Mesenchymal stem cell (in vitro differentiated cells and primary cell): ENCODE results near the gene CCDC106.

ENCODE experiments used
- DNase-seq: peaks from one replicate; pipeline ENCODE4 v3.0.0-alpha.2; 2013
- H2AFZ ChIP-seq: one replicate; pipeline ENCODE4 v1.6.1; 2013; ENCODE audit warnings: low read depth, mild to moderate bottlenecking, control low read depth, inconsistent platforms, low read length, moderate library complexity
- H2AK5ac ChIP-seq: 2 replicates; pipeline ENCODE4 v1.6.1; 2013; ENCODE audit warnings: low read length, moderate library complexity, mild to moderate bottlenecking, inconsistent platforms; ENCODE audit not compliant: severe bottlenecking
- H2BK120ac ChIP-seq: one replicate; pipeline ENCODE4 v1.6.1; 2013; ENCODE audit warnings: low read depth, mild to moderate bottlenecking, inconsistent platforms, low read length, moderate library complexity
- H2BK12ac ChIP-seq, 2 experiments: one replicate each; pipeline ENCODE4 v1.6.1; 2013; ENCODE audit warnings: inconsistent platforms in 2 of 2, low read length in 2 of 2, mild to moderate bottlenecking in 2 of 2, moderate library complexity in 2 of 2, control low read depth in 1 of 2
- H2BK15ac ChIP-seq: one replicate; pipeline ENCODE4 v1.6.1; 2013; ENCODE audit warnings: mild to moderate bottlenecking, low read depth, inconsistent platforms; ENCODE audit not compliant: poor library complexity, severe bottlenecking
- H2BK5ac ChIP-seq: 2 replicates; pipeline ENCODE4 v1.6.1; 2013; ENCODE audit warnings: low read depth, mild to moderate bottlenecking, low read length, control low read depth, inconsistent platforms; ENCODE audit not compliant: poor library complexity, severe bottlenecking
- H3K14ac ChIP-seq, 2 experiments: one replicate each; pipeline ENCODE4 v1.6.1; 2013; ENCODE audit warnings: inconsistent platforms in 2 of 2, low read length in 2 of 2, control low read depth in 1 of 2, mild to moderate bottlenecking in 1 of 2, moderate library complexity in 1 of 2
- H3K18ac ChIP-seq, 2 experiments: one replicate each; pipeline ENCODE4 v1.6.1; 2013; ENCODE audit warnings: inconsistent platforms in 2 of 2, low read length in 2 of 2, control low read depth in 1 of 2, low read depth in 1 of 2, mild to moderate bottlenecking in 1 of 2
- H3K23ac ChIP-seq, 2 experiments: one replicate each; pipeline ENCODE4 v1.6.1; 2013; ENCODE audit warnings: inconsistent platforms in 2 of 2, low read length in 2 of 2, mild to moderate bottlenecking in 2 of 2, moderate library complexity in 2 of 2, control low read depth in 1 of 2
- H3K27ac ChIP-seq: 2 replicates; pipeline ENCODE4 v1.5.1; 2013; ENCODE audit warnings: mild to moderate bottlenecking, moderate library complexity, low read length, control low read depth, inconsistent platforms; ENCODE audit not compliant: poor library complexity, severe bottlenecking
- H3K27me3 ChIP-seq, 2 experiments: 2 replicates each; pipeline versions ENCODE4 v1.6.1 to v1.7.0; 2013; ENCODE audit warnings: low read length in 2 of 2, mild to moderate bottlenecking in 2 of 2, moderate library complexity in 2 of 2, control low read depth in 1 of 2, inconsistent platforms in 1 of 2; ENCODE audit not compliant: control insufficient read depth in 1 of 2, insufficient read depth in 1 of 2
- H3K36me3 ChIP-seq, 2 experiments: 2 replicates each; pipeline versions ENCODE4 v1.6.1 to v1.7.0; 2013; ENCODE audit warnings: low read length in 2 of 2, control low read depth in 1 of 2, inconsistent platforms in 1 of 2, low read depth in 1 of 2, mild to moderate bottlenecking in 1 of 2; ENCODE audit not compliant: insufficient read depth in 2 of 2, control insufficient read depth in 1 of 2
- H3K4ac ChIP-seq, 2 experiments: one replicate each; pipeline ENCODE4 v1.6.1; 2013; ENCODE audit warnings: inconsistent platforms in 2 of 2, low read length in 2 of 2, mild to moderate bottlenecking in 2 of 2, moderate library complexity in 2 of 2, control low read depth in 1 of 2, low read depth in 1 of 2
- H3K4me1 ChIP-seq: 2 replicates; pipeline ENCODE4 v1.6.1; 2013; ENCODE audit warnings: low read depth, low read length, control low read depth; ENCODE audit not compliant: control insufficient read depth, insufficient read depth
- H3K4me2 ChIP-seq: 2 replicates; pipeline ENCODE4 v1.6.1; 2013; ENCODE audit warnings: low read length, mild to moderate bottlenecking, inconsistent platforms; ENCODE audit not compliant: poor library complexity, severe bottlenecking
- H3K4me3 ChIP-seq, 2 experiments: 2 replicates each; pipeline versions ENCODE4 v1.5.1 to v1.7.0; 2013; ENCODE audit warnings: low read length in 2 of 2, mild to moderate bottlenecking in 2 of 2, control low read depth in 1 of 2, low read depth in 1 of 2; ENCODE audit not compliant: insufficient read depth in 1 of 2
- H3K79me1 ChIP-seq: replicated peaks from 2 replicates; pipeline ENCODE4 v1.6.1; 2013; ENCODE audit warnings: mild to moderate bottlenecking, control low read depth, low read length, inconsistent platforms; ENCODE audit not compliant: poor library complexity, severe bottlenecking
- H3K9ac ChIP-seq: 2 replicates; pipeline ENCODE4 v1.7.0; 2013; ENCODE audit warnings: mild to moderate bottlenecking, low read length, moderate library complexity
- H3K9me3 ChIP-seq: 2 replicates; pipeline ENCODE4 v1.7.0; 2013; ENCODE audit warnings: mild to moderate bottlenecking, low read length; ENCODE audit not compliant: control insufficient read depth
- H4K8ac ChIP-seq: one replicate; pipeline ENCODE4 v1.6.1; 2013; ENCODE audit warnings: inconsistent platforms, mild to moderate bottlenecking, low read length, moderate library complexity
- H4K91ac ChIP-seq: one replicate; pipeline ENCODE4 v1.6.1; 2013; ENCODE audit warnings: mild to moderate bottlenecking, low read length, inconsistent platforms
- WGBS: methylation state at CpG from one replicate; pipeline ENCODE4 v1.1.7; 2013; ENCODE audit warnings: mixed read lengths; 5-methylcytosine and 5-hydroxymethylcytosine counted together

The CCDC106 gene

GRCh38 chr19:55650126-55650557, 2.1 kb downstream of the CCDC106 start:
- no peak overlapping the region for H2BK120ac ChIP-seq
- no peak for DNase-seq
- no peak overlapping the region for H3K18ac ChIP-seq
- no peak overlapping the region for H3K4me2 ChIP-seq
- peaks cover 24% of the 10 kb centered on the region for H3K4me1 ChIP-seq
- H3K9me3 ChIP-seq: no peaks in the 10 kb centered on the region
- no peak overlapping the region for H3K4ac ChIP-seq
- H3K4me3 ChIP-seq: no peak overlapping the region
- no peak overlapping the region for H2BK5ac ChIP-seq
- H2BK15ac ChIP-seq: no peak overlapping the region
- H2AK5ac ChIP-seq: no peak overlapping the region
- H2BK12ac ChIP-seq: no peak overlapping the region
- H3K9ac ChIP-seq: no peak overlapping the region
- H2AFZ ChIP-seq: no peak overlapping the region
- H3K27ac ChIP-seq: no peak overlapping the region
- H3K36me3 ChIP-seq: peaks cover 17 to 45% of the 10 kb centered on the region in 2 experiments
- H3K79me1 ChIP-seq: peaks cover 46% of the 10 kb centered on the region
- 95% methylated on average over 4 of the region's 4 CpGs for WGBS
- H3K23ac ChIP-seq: no peak overlapping the region
- H4K91ac ChIP-seq: no peak overlapping the region
- no peak overlapping the region for H4K8ac ChIP-seq
- no peak overlapping the region for H3K14ac ChIP-seq
- H3K27me3 ChIP-seq: no peaks in the 10 kb centered on the region

GRCh38 chr19:55650602-55651230, 2.7 kb downstream of the CCDC106 start:
- H3K14ac ChIP-seq: no peak overlapping the region
- H3K27ac ChIP-seq: no peak overlapping the region
- H3K9me3 ChIP-seq: no peaks in the 10 kb centered on the region
- no peak overlapping the region for H2AFZ ChIP-seq
- H4K8ac ChIP-seq: no peak overlapping the region
- H3K4me3 ChIP-seq: no peak overlapping the region
- peaks cover 44% of the 10 kb centered on the region for H3K79me1 ChIP-seq
- H3K4me1 ChIP-seq: peaks cover 20% of the 10 kb centered on the region
- H2BK5ac ChIP-seq: no peak overlapping the region
- H2BK12ac ChIP-seq: no peak overlapping the region
- no peak overlapping the region for H2BK15ac ChIP-seq
- peaks cover 11 to 40% of the 10 kb centered on the region in 2 experiments for H3K36me3 ChIP-seq
- no peaks in the 10 kb centered on the region for H3K27me3 ChIP-seq
- H2BK120ac ChIP-seq: no peak overlapping the region
- no peak overlapping the region for H3K9ac ChIP-seq
- no peak overlapping the region for H4K91ac ChIP-seq
- WGBS: 95% methylated on average over 17 of the region's 17 CpGs
- DNase-seq: no peak
- H3K4me2 ChIP-seq: no peak overlapping the region
- H3K23ac ChIP-seq: no peak overlapping the region
- no peak overlapping the region for H3K18ac ChIP-seq
- no peak overlapping the region for H2AK5ac ChIP-seq
- H3K4ac ChIP-seq: no peak overlapping the region

- Histone ChIP-seq H2AFZ (no peak overlapping the region), H3K18ac (no peak overlapping the region), H2BK5ac (no peak overlapping the region), H3K9ac (no peak overlapping the region), H3K14ac (no peak overlapping the region), H3K4ac (no peak overlapping the region), H4K91ac (no peak overlapping the region), H3K79me1 (peaks cover 44% of the 10 kb centered on the region), H3K9me3 (no peaks in the 10 kb centered on the region), H3K36me3 (peaks cover 10 to 40% of the 10 kb centered on the region in 2 experiments), H3K4me3 (no peak overlapping the region), H2BK12ac (no peak overlapping the region), H2BK15ac (no peak overlapping the region), H3K4me2 (no peak overlapping the region), H2BK120ac (no peak overlapping the region), H3K23ac (no peak overlapping the region), H3K4me1 (peaks cover 20% of the 10 kb centered on the region), H2AK5ac (no peak overlapping the region), H4K8ac (no peak overlapping the region), H3K27me3 (no peaks in the 10 kb centered on the region), H3K27ac (no peak overlapping the region)
- no peak for DNase-seq
- WGBS: 91% methylated on average over 12 of the region's 18 CpGs
These were observed 3.2 kb downstream of the CCDC106 start for GRCh38 chr19:55651236-55651635.

DNA sequence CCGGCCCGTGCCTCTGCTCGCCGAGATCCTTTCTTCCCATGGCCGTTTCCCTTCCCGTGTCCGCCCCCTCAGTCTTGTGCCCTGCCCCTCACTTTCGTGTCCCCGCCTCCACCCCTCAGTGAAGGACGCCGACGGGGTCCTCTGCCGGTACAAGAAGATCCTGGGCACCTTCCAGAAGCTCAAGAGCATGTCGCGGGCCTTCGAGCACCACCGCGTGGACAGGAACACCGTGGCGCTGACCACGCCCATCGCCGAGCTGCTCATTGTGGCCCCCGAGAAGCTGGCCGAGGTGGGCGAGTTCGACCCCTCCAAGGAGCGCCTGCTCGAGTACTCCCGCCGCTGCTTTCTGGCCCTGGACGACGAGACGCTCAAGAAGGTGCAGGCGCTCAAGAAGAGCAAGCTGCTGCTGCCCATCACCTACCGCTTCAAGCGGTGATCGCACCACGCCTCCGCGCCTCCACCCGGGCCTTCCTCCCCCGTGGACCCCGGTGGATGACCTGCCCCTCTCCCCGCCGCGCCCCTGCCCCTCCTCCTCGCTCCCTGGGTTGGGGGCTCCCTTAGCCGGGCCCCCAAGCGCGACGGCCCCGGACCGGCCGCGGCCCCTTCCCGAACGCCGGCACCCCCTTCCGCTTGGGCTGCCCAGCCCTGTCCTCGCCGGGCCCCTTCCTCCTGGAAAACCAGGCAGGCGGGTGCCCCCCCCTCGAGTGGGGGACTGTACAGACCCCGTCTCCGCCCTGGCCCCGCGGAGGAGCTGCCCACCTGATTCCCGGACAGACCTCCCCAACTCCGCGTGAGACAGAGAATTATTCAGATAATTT, 4.5 kb downstream of the CCDC106 start:
- no peak overlapping the region for H4K91ac ChIP-seq
- no peak overlapping the region for H4K8ac ChIP-seq
- no peak overlapping the region for H3K9ac ChIP-seq
- H2BK12ac ChIP-seq: no peak overlapping the region
- H3K9me3 ChIP-seq: no peaks in the 10 kb centered on the region
- H3K79me1 ChIP-seq: peaks cover 39% of the 10 kb centered on the region
- no peak overlapping the region for H3K4me2 ChIP-seq
- peak overlapping the region; percentile 11 for H2BK120ac ChIP-seq
- H3K23ac ChIP-seq: no peak overlapping the region
- H2BK5ac ChIP-seq: no peak overlapping the region
- no peak overlapping the region for H2AK5ac ChIP-seq
- no peak for DNase-seq
- no peak overlapping the region for H3K27ac ChIP-seq
- no peak overlapping the region for H3K14ac ChIP-seq
- no peak overlapping the region for H3K18ac ChIP-seq
- peaks cover 26% of the 10 kb centered on the region for H3K4me1 ChIP-seq
- H3K27me3 ChIP-seq: no peaks in the 10 kb centered on the region
- H3K36me3 ChIP-seq: peaks cover 7 to 43% of the 10 kb centered on the region in 2 experiments
- no peak overlapping the region for H2AFZ ChIP-seq
- peak overlapping the region in 1 of 2 experiments; percentile 12 for H3K4me3 ChIP-seq
- no peak overlapping the region for H3K4ac ChIP-seq
- WGBS: 89% methylated on average over 71 of the region's 71 CpGs
- no peak overlapping the region for H2BK15ac ChIP-seq
